NCI-H1048 (cell line): ENCODE results near the gene CACNA1H.
"Not testable (repeated sequence)": the region's sequence is repeated elsewhere in the genome, so short reads cannot be mapped to it uniquely, and the experiment has no call there.

Source experiments
- DNase-seq: peaks from one replicate; lab custom pipeline; 2025; lab: John Stamatoyannopoulos, UW

CACNA1H gene

GRCh38 chr16:1193825-1194581, 41.1 kb downstream of the CACNA1H start:
- no peak for DNase-seq

GRCh38 chr16:1194665-1195392, 41.9 kb downstream of the CACNA1H start:
- DNase-seq, result no peak

- DNase-seq, result no peak
Measured at GRCh38 chr16:1195393-1195666, 42.4 kb downstream of the CACNA1H start.

DNA sequence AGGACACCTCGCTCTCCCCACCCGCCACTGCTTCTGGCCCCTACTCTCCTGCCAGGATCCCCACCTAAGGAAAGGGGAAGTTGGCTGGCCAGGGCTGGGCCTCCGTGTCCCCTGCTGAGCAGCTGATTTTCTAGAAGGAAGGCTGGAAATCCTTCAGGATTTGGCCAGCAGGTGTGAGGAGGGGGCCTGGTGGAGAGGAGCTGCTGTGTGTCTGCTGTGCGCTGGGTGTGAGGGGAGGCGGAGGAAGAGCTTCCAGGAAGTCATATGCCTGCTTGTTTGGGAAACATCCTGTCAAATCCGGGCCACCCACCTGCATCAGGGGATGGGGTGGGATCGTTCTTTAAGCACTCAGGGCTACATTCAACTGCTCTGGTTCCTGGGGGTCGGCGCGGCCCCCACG, 43.6 kb downstream of the CACNA1H start:
- no peak for DNase-seq

DNA sequence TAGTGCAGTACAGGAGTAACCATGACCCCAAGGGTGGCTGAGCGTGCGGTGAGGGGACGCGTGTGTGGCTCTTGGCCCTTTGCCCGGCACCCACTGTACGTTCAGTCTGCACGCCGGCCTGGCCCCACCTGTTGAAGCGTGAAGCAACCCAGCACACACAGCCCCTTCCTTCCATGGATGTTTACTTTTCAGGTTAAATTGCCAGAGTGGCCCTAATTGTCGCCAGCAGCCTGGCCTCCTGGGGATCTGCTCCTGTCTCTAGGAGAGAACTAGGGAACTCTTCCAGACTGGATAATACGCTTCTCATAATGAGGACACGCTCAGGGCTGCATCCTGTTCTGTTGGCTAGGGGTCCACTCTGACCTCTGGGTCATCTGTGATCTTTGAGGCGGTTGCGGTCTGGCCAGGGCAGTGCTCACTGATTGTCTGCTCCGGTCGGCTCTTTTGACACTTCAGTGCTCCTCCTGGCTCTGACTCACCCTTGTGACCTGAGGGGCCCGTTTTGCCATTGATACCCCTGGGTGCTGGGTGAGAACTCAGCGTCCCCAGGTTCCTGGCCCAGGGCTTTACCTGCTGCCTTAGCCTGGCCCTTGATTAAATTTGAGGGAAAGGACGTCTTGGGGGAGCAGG, 44.4 kb downstream of the CACNA1H start:
- no peak for DNase-seq

GRCh38 chr16:1198194-1198593, 45.3 kb downstream of the CACNA1H start:
- no peak for DNase-seq

- DNase-seq, result not testable (repeated sequence)
Measured at GRCh38 chr16:1198671-1199346, 45.9 kb downstream of the CACNA1H start.

GRCh38 chr16:1199347-1200013, 46.6 kb downstream of the CACNA1H start:
- DNase-seq, result no peak

DNA sequence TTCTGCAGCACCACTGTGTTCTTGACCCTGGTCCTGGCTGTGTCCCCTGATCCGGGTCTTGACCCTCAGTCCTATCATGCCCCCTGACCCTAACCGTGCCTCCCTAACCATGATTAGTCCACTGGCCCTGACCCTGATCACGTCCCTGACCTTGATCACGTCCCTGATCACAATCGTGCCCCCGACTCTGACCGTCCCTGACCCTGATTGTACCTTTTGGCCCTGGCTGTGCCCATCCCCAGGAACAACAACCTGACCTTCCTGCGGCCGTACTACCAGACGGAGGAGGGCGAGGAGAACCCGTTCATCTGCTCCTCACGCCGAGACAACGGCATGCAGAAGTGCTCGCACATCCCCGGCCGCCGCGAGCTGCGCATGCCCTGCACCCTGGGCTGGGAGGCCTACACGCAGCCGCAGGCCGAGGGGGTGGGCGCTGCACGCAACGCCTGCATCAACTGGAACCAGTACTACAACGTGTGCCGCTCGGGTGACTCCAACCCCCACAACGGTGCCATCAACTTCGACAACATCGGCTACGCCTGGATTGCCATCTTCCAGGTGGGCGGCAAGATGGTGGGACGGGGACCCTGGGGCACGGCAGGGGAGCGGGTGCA, 47.2 kb downstream of the CACNA1H start:
- DNase-seq, result no peak

DNA sequence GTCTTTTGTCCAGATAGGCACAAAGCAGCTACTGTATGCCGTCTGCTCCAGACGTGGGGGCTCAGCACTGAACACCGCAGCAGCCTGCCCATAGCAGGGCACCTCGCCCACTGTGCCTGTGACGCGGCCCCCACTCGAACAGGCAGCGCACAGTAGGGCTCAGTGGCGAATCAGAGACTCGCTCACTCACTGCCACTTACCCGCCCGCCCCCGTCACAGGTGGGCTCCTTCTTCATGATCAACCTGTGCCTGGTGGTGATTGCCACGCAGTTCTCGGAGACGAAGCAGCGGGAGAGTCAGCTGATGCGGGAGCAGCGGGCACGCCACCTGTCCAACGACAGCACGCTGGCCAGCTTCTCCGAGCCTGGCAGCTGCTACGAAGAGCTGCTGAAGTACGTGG, 48.5 kb downstream of the CACNA1H start:
- no peak for DNase-seq

DNA sequence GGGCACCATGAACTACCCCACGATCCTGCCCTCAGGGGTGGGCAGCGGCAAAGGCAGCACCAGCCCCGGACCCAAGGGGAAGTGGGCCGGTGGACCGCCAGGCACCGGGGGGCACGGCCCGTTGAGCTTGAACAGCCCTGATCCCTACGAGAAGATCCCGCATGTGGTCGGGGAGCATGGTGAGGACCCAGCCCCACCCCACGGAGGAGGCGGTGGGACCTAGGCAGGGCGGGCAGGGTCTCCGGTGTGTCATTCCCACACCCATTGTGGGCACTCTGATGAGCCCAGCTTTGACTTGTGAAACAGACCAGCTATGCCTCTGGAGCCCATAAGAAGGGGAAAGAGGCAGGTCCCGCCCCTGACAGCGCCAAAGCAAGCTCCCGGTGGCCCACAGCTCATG, 49.4 kb downstream of the CACNA1H start:
- no peak for DNase-seq

DNA sequence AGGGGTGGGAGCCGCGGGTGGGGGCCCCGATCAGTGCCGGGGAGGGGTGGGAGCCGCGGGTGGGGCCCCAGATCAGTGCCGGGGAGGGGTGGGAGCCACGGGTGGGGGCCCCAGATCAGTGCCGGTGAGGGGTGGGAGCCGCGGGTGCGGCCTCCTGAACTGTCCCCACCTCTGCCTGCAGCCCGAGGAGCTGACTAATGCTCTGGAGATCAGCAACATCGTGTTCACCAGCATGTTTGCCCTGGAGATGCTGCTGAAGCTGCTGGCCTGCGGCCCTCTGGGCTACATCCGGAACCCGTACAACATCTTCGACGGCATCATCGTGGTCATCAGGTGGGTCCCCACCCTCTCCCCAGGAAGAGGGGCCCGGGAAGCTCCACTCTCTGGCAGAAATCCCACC, 52.0 kb downstream of the CACNA1H start:
- no peak for DNase-seq

DNA sequence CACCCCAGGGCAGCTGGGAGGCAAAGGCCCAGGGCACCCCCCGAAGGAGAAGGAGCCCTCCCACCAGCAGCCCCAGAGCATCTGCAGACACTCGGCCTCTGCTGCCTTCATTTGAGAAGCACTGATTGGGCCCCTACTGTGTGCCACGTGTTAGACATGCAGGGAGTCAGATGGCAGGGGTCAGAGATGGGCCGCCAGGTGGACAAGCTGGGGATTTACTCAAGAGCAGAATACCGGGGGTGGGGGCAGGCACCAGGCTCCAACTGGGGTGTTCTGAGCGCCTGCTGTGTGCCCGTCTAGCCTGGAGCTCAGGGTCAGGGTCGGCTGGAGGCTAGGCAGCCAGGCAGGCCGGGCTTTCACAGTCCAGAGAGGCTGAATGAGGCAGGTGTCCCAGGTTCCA, 53.4 kb downstream of the CACNA1H start:
- no peak for DNase-seq

GRCh38 chr16:1206786-1207185, 53.9 kb downstream of the CACNA1H start:
- DNase-seq, result no peak

GRCh38 chr16:1208239-1208830, 55.4 kb downstream of the CACNA1H start:
- no peak for DNase-seq

DNA sequence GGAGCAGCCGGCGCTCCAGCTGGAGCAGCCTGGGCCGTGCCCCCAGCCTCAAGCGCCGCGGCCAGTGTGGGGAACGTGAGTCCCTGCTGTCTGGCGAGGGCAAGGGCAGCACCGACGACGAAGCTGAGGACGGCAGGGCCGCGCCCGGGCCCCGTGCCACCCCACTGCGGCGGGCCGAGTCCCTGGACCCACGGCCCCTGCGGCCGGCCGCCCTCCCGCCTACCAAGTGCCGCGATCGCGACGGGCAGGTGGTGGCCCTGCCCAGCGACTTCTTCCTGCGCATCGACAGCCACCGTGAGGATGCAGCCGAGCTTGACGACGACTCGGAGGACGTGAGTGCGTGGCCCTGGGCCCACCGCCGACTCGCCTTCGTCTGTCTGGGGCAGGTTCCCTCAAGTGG, 56.2 kb downstream of the CACNA1H start:
- no peak for DNase-seq

DNA sequence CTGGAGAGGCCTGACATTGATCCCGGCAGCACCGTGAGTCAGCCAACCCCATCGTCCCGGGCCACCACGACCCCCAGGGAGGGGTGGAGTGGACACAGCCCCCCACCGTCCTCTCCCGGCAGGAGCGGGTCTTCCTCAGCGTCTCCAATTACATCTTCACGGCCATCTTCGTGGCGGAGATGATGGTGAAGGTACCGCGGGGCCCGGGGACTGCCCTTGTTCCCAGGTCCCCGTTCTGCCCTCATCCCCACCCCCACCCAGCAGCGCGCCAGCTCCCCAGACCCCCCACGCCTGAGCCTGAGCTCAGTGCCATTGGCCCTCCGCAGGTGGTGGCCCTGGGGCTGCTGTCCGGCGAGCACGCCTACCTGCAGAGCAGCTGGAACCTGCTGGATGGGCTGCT, 57.6 kb downstream of the CACNA1H start:
- DNase-seq, result no peak

GRCh38 chr16:1211451-1212268, 58.8 kb downstream of the CACNA1H start:
- no peak for DNase-seq

GRCh38 chr16:1212616-1213194, 59.8 kb downstream of the CACNA1H start:
- DNase-seq, result no peak

GRCh38 chr16:1213231-1213630, 60.3 kb downstream of the CACNA1H start:
- DNase-seq, result no peak
